Measurements from ENCODE around the gene CDCA5.

CDCA5 gene

DNA sequence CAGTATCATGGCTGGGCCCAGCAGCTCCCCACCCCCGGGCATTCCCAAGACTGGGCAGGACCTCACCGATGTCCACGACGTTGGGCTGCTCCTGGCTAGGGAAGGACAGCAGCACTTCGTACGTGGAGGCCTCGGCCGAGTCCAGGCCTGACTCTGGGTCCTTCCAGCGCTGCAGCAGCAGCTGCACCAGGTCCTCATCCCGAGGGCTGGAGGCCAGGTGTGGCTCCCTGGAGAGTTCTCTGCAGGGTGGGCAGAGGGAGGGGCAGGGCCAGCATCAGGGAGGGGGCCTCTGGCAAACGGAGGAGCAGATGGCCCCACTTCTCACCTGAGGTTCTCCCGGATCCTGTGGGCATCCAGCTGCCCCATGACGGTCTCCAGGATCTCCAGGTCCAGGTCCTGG is 25.8 kb downstream of the CDCA5 start:
- no peak overlapping the region for H3K27ac ChIP-seq
- H3K4me3 ChIP-seq = no peak overlapping the region

DNA sequence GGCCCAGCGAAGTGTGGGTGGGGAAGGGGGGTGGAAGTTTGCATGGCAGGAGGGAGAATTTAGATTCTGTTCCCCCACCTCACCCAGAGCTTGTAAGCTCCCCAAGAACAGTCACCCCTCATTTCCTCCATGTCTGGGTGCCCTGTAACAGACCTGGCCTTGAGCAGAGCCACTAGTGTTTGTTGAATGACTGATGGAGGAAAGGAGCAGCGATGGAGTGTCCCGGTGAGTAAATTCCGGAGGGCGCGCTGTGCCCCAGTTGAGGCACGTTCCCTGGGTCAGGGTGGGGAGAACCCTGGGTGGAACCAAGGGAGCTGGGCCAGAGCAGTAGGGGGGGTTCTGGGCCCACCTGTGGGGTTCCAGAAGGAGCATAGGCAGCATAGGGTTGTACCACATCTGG is 26.3 kb downstream of the CDCA5 start:
- H3K27ac ChIP-seq = no peak overlapping the region
- no peak overlapping the region for H3K4me3 ChIP-seq

DNA sequence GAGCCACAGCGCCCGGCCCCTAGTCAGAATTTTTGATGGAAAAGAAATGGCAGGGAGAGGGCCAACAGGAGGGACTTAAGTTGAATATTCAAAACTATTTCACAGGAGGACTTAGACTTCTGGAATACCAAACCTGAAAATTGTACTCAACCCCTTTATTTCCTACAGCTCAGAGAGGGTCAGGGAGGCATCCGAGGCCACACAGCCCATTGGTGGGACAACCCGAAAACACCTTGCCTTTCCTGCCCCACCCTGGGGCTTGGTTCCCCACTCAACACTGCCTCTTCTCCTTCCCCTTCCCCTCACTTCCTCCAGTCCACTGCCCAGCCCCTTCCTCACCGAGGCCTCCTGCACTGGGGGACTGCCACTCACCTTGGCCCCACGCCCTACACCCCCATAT is 26.8 kb downstream of the CDCA5 start:
- H3K4me3 ChIP-seq = no peak overlapping the region
- no peak overlapping the region for H3K27ac ChIP-seq

GRCh38 chr11:65055538-65055937 is 28.3 kb downstream of the CDCA5 start:
- Histone ChIP-seq H3K27ac (no peak overlapping the region), H3K4me3 (no peak overlapping the region)

DNA sequence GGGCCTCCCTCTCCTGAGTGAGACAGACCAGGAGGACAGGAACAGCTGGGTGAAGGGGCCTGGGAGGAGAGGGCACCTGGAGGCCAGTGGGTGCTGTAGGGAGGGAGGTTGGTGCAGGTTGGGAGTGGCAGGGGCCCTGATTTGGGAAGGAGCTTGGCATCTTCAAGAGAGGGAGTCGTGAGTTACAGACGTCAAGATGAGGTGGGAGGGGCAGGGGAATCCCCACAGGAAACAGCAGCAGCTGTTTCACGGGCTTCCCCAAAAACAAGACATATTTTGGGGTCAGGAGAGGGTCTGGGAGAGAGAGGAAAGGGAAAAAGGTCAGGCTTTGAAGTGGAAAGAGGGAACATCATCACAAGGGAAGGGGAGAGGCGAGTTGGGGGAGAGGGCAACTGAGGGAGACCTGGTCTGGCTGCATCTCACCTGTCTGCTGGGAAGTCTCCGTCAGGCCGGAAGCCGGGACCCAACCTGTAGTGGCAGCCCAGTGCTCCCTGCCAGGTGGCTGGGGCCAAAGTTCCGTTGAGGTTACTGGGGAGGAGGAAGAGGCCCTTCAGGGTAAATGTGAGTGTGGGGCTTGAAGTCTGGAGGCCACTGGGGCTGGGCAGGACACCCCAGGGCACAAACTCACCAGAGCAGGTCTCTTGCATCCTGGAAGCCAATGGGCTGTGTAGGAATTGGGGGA is 29.9 kb downstream of the CDCA5 start:
- H3K4me3 ChIP-seq = no peak overlapping the region
- no peak overlapping the region for H3K27ac ChIP-seq

DNA sequence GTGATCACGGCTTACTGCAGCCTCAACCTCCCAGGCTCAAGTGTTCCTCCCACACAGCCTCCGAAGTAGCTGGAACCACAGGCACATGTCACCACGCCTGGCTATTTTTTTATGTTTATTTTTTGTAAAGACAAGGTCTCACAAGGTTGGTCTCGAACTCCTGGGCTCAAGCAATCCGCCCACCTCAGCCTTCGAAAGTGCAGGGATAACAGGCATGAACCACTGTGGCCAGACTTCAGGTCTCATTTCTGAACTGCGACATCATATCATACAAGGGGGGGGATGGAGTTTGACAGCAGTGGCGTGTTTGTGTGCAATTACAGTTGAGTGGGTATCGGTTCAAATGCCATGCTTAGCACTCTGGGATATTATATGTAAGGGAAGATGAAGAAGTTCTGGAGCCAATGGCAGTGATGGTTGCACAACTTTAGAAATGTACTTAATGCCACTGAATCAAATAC is 32.4 kb downstream of the CDCA5 start:
- Histone ChIP-seq H3K27ac (no peak overlapping the region), H3K4me3 (no peak overlapping the region)

DNA sequence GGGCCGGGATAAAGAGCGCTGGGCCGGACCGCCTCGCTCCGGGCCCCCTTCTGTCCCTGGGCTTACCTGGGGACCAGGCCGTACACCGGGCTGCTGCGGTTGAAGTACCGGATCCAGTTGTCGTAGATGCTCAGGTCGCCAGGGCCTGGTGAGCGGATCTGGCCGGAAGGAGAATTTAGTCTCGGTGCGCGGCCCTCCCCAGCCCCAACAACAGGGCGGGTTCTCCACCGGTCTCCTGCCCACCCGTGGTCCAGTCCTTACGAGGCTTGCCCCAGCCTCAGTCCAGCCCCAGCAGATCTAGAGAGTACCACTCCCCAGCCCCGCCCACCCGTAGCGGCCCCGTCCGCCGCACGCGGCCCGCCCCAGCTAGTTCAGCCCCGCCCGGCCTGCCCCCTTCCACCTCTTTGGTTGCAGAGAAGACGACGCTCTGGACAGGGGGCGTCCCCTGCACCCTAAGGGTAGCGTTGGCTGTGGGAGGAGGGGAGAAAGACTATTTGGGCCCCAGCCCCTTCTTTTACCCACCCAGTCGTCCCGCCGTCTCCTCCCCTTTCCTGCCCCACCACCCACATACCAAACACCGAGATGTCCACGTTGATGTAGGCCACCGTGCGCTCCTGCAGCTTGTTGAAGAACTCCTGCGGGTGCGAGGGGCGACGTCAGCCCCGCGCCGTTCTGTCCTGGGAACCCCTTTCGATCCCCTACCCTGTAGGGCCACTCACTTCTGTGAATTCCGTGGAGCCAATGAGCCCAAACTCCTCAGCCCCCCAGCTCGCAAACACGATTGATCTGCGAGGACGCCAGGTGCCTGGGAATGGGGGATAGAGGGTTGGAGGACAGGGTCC is 36.0 kb downstream of the CDCA5 start:
- Histone ChIP-seq H3K4me3 (peak overlapping the region; percentile 24 to 49 (median 39)), H3K27ac (peak overlapping the region in 16 of 21 experiments; percentile 3 to 73 (median 46))

DNA sequence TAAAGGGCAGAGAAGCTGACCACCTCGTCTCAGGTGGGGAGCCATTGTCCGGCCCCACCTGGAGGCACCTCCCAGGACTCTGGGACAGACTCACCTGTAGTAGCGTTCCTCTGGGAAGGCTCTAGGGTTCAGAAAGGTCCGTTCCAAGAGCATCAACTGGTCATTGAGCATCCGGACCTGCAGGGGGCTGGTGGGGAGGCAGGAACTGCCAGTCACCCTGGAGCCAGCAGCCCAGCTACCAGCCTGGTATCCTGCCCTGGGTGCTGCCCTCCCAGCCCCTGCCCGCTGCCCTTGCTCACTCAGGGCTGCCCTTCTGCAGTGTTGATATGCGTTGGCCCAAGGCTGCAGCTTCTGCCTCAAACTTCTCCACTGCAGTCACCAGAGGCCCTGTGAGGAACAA is 38.1 kb downstream of the CDCA5 start:
- Histone ChIP-seq H3K27ac (no peak overlapping the region), H3K4me3 (no peak overlapping the region)

DNA sequence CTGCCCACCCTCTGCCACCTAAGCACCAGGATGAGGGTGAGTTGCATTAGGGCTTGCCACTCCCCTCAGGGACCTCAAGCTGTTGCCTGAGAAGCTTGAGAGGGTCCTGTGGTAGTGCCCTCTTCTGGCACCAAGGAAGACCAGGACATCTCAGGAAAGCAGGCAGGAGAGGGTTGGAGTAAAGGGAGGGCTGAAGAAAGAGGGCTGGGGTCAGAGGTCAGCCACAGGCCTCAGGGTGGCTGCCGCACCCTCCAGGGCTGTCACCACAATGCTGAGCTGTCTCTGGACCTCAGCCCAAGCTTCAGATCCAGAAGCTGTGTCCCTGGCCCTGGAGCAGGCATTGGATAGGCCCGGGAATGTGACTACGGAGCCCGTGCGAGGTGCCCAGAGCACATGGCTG is 38.8 kb downstream of the CDCA5 start:
- Histone ChIP-seq H3K27ac (no peak overlapping the region), H3K4me3 (no peak overlapping the region)

DNA sequence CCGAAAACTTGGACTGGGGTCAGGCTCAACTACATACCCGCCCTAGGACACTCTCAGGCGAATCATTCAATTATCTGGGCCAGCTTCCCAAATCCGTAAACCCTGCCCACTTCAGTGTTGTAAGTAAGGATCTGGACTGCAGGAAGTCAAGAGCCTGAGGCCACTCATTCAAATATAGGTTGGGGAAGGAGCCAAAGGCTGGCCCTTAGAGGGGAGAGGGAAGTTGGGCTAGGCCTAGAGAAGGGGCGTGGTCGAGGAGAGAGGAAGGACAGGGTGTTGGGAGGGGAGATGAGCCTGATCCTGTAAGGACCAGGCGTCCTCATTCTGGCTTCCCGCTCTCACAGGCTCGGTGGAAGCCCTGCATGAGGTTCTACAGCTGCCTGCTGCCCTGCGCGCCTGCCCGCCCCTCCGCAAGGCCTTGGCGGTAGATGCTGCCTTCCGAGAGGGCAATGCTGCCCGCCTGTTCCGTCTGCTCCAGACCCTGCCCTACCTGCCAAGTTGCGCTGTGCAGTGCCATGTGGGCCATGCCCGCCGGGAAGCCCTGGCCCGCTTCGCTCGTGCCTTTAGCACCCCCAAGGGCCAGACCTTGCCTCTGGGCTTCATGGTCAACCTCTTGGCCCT is 39.8 kb downstream of the CDCA5 start:
- H3K27ac ChIP-seq = peak overlapping the region in 1 of 21 experiments; percentile 7

DNA sequence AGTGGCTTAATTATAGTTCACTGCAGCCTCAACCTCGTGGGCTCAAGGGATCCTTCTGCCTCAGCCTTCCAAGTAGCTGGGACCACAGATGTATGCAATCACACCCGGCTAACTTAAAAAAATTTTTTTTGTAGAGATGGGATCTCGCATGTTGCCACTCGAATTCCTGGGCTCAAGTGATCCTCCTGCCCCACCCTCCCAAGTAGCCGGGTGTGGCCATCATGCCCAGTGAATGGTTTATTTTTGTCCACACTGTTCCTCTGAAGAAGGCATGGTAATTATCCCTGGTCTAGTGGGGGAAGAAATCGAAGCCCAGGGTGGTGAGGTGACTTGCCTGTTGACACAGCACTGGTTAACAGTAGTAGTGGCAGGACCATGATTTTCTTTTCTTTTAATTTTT is 40.9 kb downstream of the CDCA5 start:
- Histone ChIP-seq H3K27ac (no peak overlapping the region), H3K4me3 (no peak overlapping the region)

More for the DNA sequence above, 39.8 kb downstream of the CDCA5 start:
- H3K4me3 ChIP-seq = no peak overlapping the region

DNA sequence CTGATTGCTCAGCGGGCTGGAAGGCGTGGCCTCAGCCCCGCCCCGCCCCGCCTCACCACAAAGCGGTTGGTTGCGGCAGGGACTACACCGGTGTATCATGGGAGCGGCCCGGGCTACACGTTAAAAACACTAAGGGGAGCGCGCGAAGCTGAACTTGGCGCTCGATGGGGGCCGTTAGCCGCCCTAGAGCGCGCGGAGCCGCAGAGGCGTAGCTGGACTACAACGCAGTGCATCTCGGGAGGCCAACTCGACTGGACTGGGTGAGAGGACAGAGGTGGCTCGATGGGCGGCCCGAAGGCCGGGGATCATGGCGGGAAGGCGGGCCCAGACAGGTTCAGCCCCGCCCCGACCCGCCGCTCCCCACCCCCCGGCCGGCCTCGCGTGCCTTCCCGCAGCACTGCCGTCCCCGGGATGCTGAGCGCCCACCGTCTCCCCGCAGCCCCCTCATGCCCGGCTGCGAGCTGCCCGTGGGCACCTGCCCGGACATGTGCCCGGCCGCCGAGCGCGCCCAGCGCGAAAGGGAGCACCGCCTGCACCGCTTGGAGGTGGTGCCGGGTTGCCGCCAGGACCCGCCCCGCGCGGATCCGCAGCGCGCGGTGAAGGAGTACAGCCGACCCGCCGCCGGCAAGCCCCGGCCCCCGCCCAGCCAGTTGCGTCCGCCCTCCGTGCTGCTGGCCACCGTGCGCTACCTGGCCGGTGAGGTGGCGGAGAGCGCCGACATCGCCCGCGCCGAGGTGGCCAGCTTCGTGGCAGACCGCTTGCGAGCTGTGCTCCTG is 42.8 kb downstream of the CDCA5 start, which contains the start of gene SAC3D1:
TSS of gene SAC3D1 (plus strand) at position 364 of the 776 bp plus-strand sequence. CDS start at position 447, 83 bp downstream.
- Histone ChIP-seq H3K4me3 (peak within 1 kb of the TSS; percentile 58 to 91 (median 80)), H3K27ac (peak within 1 kb of the TSS in 20 of 21 experiments; percentile 72 to 97 (median 86))

DNA sequence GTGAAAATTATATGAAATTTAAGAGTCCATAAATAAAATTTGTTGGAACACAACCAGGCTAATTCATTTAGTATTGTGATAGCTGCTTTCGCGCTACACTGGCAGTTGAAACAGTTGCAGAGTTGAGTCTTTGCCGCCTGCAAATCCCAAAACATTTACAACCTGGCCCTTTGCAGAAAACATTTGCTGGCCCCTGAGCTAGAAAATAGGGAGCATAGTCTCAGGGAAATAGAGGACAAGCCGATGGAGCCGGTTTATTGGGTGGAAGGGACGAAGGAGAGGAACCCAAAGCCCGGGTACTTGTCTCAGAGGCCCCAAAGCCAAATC is 43.4 kb downstream of the CDCA5 start:
- Histone ChIP-seq H3K4me3 (peak overlapping the region; percentile 58 to 91 (median 80)), H3K27ac (peak overlapping the region in 20 of 21 experiments; percentile 72 to 97 (median 86))

DNA sequence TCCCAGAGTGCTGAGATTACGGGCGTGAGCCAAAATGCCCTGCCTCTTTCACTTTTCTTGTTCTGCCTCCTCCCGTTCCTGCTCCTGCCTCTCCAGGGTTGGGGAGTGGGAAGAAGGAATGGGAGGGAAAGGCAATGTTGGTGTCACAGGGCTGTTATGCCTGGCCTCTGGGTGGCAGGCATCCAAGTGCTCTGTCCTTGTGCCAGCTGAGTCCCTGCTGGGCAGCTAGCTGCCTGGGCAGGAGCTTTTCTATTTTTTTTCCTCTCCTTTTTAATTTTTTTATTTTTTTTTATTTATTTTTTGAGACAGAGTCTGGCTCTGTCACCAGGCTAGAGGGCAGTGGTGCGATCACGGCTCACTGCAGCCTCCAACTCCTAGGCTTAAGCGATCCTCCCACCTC is 46.9 kb downstream of the CDCA5 start:
- Histone ChIP-seq H3K27ac (no peak overlapping the region), H3K4me3 (no peak overlapping the region)

DNA sequence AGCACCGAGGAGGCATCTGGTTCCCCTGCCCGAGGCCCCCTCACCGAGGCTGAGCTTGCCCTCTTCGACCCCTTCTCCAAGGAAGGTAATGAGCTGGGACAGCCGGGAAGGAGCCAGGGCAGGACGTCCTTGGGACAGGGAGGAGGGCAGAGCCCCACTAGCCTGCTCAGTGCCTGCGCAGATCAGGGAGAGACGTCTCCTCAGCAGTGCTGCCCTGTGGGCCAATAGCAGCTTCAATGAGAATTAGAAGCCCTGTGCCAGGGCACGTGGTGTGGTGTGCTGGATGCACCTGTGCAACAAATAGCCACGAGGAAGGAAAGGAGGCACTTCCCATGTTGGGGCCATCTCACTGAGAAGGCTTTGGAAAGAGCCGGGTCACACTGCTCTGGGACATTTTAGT is 48.3 kb downstream of the CDCA5 start:
- H3K27ac ChIP-seq = no peak overlapping the region
- H3K4me3 ChIP-seq = no peak overlapping the region

GRCh38 chr11:65034423-65034822 is 49.4 kb downstream of the CDCA5 start:
- no peak overlapping the region for H3K4me3 ChIP-seq
- H3K27ac ChIP-seq = no peak overlapping the region

- H3K4me3 ChIP-seq = no peak overlapping the region
- H3K27ac ChIP-seq = no peak overlapping the region
Measured at GRCh38 chr11:65032216-65032615, 51.6 kb downstream of the CDCA5 start.
